Activated T-helper 9 cell treated with anti-CD3 and anti-CD28 coated beads, Interleukin-2, amount 50 U/mL, for 16 hours (primary cell): ENCODE data around the gene CTPS2.
"Not testable (repeated sequence)": the region's sequence is repeated elsewhere in the genome, so short reads cannot be mapped to it uniquely, and the experiment has no call there.

Experiments
- DNase-seq: peaks from one replicate; pipeline ENCODE4 v3.0.0-alpha.2; 2020; ENCODE audit warnings: low read depth

The CTPS2 gene

GRCh38 chrX:16603822-16604221 lies 108.6 kb downstream of the CTPS2 start:
- no peak for DNase-seq

GRCh38 chrX:16603235-16603634 lies 109.2 kb downstream of the CTPS2 start:
- not testable (repeated sequence) for DNase-seq

DNA sequence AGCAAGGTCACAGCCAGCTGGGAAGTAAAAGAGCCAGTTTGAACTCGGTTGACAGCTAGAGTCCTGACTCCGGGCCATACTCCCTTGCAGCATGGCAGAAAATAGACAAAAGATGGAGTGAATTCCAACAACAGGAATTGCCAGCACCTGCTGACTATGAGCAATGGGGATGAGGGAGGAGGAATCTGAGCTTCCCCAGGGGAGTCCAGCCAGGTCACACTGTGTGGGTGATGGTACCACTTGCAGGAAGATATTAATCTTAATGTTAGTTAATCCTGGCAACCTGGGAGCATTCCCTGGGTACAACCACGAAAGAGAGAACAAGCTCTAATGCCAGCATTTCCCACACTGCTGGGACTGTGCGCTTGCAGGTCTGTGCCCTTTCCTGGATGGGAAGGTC lies 110.6 kb downstream of the CTPS2 start:
- DNase-seq = no peak

- DNase-seq = no peak
Observed at GRCh38 chrX:16594490-16594889, 118.0 kb downstream of the CTPS2 start.

DNA sequence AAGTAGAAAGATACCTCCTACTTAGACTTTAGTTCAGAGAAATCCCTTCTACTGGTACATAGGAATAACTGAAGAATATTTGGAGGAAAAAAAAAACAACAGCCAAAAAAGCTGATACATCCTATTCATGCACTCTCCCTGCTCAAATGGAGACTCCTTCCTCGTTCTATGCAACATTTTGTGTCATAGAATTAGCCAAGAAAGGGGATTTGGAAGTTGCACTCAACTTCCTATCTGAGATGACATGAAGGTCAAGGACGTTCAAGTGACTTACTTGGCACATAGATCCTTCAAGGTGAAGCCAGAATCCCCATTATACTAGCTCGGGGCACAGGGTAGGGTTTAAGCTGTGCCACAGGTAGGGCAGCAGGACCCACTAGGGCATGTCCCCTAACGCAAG lies 118.7 kb downstream of the CTPS2 start:
- DNase-seq = no peak

- no peak for DNase-seq
Observed at GRCh38 chrX:16592194-16592770, 120.2 kb downstream of the CTPS2 start.

GRCh38 chrX:16589826-16590225 lies 122.6 kb downstream of the CTPS2 start:
- DNase-seq = no peak

DNA sequence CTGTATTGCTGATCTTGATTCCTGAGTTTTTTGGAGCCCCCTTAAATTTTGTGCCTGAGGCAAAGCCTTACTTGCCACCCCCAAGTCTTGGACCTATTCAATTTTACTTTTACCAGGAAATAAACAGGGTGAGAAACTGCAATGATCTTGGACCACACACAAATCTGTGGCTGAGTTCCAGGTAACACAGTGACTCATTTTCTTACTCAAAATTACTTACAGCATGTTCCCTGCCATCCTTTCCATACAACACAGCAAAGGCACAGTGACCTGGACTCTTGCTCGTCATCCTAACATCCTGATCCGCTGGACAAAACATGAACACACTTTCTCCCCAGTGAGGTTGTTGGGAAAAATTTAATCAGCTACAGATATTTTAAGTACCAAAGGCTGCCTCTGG lies 123.3 kb downstream of the CTPS2 start:
- no peak for DNase-seq

GRCh38 chrX:16588266-16588665 lies 124.2 kb downstream of the CTPS2 start:
- no peak for DNase-seq

DNA sequence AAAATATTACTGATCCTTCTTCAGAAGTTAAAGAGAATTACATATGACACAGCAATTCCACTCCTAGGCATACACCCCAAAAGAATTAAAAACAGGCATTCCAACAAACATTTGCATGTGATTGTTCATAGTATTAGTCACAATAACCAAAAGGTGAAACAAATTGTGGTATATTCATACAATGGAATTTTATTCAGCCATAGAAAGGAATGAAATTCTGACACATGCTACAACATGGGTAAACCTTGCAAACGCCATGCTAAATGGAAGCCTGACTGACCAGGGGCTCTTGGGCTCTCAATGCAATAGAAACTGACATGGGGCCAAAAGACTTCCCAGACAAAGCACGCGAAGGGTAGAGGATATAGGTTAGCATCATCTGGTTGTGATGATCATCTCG lies 124.6 kb downstream of the CTPS2 start:
- no peak for DNase-seq

DNA sequence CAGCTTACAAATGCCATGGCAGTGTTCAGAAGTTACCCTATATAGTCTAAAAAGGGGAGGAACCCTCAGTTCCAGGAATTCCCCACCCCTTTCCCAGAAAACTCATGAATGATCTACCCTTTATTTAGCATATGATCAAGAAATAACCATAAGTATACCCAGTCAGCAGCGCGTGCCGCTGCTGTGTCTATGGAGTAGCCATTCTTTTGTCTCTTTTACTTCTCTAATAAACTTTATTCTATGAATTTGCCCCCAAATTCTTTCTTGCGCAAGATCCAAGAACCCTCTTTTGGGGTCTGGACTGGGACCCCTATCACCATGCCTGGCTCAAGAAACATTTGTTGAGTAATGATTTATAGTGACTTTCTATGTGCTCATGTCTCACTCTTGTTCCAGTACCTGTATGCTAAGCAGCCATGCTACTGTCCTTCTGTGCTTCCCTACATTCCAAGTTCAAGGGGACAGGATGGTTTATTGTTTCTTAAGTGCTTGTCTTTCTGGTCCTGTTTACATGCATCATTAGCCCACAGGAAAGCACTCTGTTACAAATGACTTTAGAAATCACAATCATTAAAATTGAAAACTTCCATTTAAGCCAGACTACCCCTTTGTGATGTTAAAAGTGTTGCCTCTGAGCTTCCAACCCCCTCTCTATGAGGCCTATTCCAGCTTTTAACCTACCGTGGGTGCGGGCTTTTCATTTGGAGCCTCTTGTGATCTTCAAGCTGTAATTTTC lies 125.9 kb downstream of the CTPS2 start:
- DNase-seq = no peak

GRCh38 chrX:16585486-16586376 lies 126.7 kb downstream of the CTPS2 start:
- no peak for DNase-seq

DNA sequence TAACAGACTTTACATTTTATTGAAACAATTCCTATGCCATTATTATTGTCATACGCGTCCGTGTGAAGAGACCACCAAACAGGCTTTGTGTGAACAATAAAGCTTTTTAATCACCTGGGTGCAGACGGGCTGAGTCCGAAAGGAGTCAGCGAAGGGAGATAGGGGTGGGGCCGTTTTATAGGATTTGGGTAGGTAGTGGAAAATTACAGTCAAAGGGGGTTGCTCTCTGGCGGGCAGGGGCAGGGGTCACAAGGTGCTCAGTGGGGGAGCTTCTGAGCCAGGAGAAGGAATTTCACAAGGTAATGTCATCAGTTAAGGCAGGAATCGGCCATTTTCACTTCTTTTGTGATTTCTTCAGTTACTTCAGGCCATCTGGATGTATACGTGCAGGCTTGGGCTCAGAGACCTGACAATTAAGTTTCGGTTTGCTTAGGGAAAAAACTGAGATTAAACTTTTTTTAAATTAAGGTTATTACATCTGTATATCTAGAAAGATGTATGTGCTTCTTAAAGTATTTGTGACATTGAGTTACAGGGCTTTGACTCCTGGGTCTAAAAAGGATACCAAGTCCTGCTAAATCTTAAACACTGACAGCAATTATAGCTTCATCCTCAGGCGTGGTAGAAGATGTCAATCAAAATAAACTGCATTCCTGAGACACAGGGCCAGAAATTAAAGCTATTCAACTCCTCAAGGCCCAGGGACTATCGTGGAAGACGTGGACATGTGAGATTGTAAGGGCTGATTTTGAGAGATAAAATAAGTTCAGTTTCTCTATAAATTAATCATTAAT lies 132.3 kb downstream of the CTPS2 start:
- not testable (repeated sequence) for DNase-seq

- no peak for DNase-seq
Observed at GRCh38 chrX:16579517-16579916, 133.0 kb downstream of the CTPS2 start.

DNA sequence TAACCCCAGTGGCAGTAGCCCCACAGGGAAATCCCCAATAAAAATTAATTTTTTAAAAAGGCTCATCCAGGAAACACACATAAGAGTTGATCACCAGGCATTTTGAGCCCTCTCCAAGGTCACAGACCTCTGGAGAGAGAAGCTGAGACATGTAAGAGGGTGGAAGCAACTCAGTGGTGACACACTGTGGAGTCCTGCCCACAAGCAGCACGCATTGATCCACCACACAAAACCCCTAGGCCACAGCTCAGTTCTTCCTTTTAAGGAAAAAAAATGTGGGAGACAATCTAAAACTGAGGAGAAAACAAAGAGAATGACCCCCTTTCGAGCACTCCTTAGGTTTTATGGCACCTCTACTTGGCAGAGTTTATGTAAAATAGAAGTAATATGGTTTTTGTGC lies 134.3 kb downstream of the CTPS2 start:
- DNase-seq = no peak

GRCh38 chrX:16577483-16578029 lies 134.9 kb downstream of the CTPS2 start:
- no peak for DNase-seq

DNA sequence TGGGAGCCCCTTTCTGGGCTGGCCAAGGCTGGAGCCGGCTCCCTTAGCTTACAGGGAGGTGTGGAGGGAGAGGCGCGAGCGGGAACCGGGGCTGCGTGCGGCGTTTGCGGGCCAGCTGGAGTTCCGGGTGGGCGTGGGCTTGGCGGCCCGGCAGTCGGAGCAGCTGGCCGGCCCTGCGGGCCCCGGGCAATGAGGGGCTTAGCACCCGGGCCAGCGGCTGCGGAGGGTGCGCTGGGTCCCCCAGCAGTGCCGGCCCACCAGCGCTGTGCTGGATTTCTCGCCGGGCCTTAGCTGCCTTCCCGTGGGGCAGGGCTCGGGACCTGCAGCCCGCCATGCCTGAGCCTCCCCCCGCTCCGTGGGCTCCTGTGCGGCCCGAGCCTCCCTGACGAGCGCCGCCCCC lies 137.1 kb downstream of the CTPS2 start:
- not testable (repeated sequence) for DNase-seq

- DNase-seq = no peak
Observed at GRCh38 chrX:16573781-16574180, 138.7 kb downstream of the CTPS2 start.

- no peak for DNase-seq
Observed at GRCh38 chrX:16567681-16568080, 144.8 kb downstream of the CTPS2 start.

GRCh38 chrX:16566571-16566970 lies 145.9 kb downstream of the CTPS2 start:
- no peak for DNase-seq

DNA sequence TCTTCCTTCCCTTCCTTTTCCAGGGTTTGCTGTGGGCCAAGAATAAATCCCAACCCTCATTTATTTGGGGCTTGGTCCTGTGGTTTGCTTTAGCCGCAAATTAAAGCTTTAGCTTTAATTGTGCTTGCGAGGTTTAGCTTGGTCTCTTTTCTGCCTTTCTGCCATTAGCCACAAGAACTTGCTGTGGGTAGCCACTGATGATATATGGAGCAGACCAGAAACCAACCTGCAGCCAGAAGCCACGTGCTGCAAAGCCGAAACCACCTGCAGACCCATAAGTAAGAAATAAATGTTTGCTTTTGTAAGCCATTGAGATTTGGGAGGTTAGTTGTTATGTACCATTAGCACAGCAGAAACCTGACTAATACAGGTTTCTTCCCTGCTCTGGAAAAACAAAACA lies 152.3 kb downstream of the CTPS2 start:
- DNase-seq = no peak

- no peak for DNase-seq
Observed at GRCh38 chrX:16559206-16559619, 153.3 kb downstream of the CTPS2 start.
